Adrenal gland (tissue), 12 donors: Measurements from ENCODE around the gene NPHP3. TPM values are rescaled to one million over a fixed set of nuclear protein-coding genes. Genes with fewer than 3 reads are reported as not detected.
"Not testable (repeated sequence)": the region's sequence is repeated elsewhere in the genome, so short reads cannot be mapped to it uniquely, and the experiment has no call there.

ENCODE experiments used
- DNase-seq, 7 donors: peaks; one replicate each; pipeline ENCODE4 v3.0.0-alpha.2; 2019 to 2020
- H3K27ac ChIP-seq, 5 donors: fragments of 200-600 bp; sonication (generic) in 4 of 5; 1 replicate in 3 of 5; 2 replicates in 2 of 5; pipeline versions ENCODE4 v1.5.1 to v1.8.0; 2016 to 2020; ENCODE audit warnings: mild to moderate bottlenecking in 1 of 5
- H3K27me3 ChIP-seq: fragments of 200-600 bp; 2 replicates; pipeline ENCODE4 v1.8.0; 2021
- H3K36me3 ChIP-seq, 2 donors: fragments of 200-600 bp; replicated peaks in 1 of 2; 1 replicate in 1 of 2; 2 replicates in 1 of 2; pipeline versions ENCODE4 v1.5.1 to v1.8.0; 2018 to 2022
- H3K4me1 ChIP-seq, 2 donors: fragments of 200-600 bp; replicated peaks in 1 of 2; 1 replicate in 1 of 2; 2 replicates in 1 of 2; pipeline versions ENCODE4 v1.5.1 to v1.8.0; 2018 to 2021
- H3K4me3 ChIP-seq, 4 donors: fragments of 200-600 bp; sonication (generic) in 3 of 4; one replicate each; pipeline ENCODE4 v1.5.1; 2016 to 2018
- H3K9me3 ChIP-seq, 3 donors: fragments of 200-600 bp; sonication (generic) in 1 of 3; replicated peaks in 1 of 3; 1 replicate in 2 of 3; 2 replicates in 1 of 3; pipeline versions ENCODE4 v1.5.1 to v1.8.0; 2016 to 2021
- CTCF ChIP-seq, 6 experiments: fragments of 450-650 bp in 4 of 6; fragments of 200-600 bp in 2 of 6; sonication (generic) in 1 of 6; IDR thresholded peaks; 1 replicate in 5 of 6; 2 replicates in 1 of 6; pipeline versions ENCODE4 v1.5.1 to v1.8.0; 2016 to 2021; ENCODE audit warnings: antibody characterized with exemption in 6 of 6, mild to moderate bottlenecking in 2 of 6, moderate library complexity in 1 of 6
- POLR2A ChIP-seq, 2 donors: fragments of 450-650 bp; IDR thresholded peaks; one replicate each; pipeline ENCODE4 v1.6.1; 2017; ENCODE audit warnings: antibody characterized with exemption in 2 of 2, mild to moderate bottlenecking in 2 of 2, moderate library complexity in 1 of 2
- WGBS, 4 donors: extraction: QIAGEN DNeasy Blood & Tissue Kit in 2 of 4; methylation state at CpG; one replicate each; pipeline versions ENCODE4 v1.1.5 to v1.1.7; 2013 to 2017; 5-methylcytosine and 5-hydroxymethylcytosine counted together
- intact Hi-C, 2 donors: fragments of 100-400 bp; cut with DNase I; formaldehyde crosslinking; loops; one replicate each; pipeline versions ENCODE4 v1.14.1 to v1.15.0; 2022 to 2023
- polyA plus RNA-seq, 3 donors: library from polyadenylated mRNA; stranded (reverse); fragments of 200-250 nt in 2 of 3; fragments of 350-450 nt in 1 of 3; fragmentation: Illumina TruSeq in 1 of 3; extraction: RNeasy Lipid Tissue Mini Kit (QIAGEN cat#74804) in 1 of 3; gene quantifications; one replicate each; pipeline ENCODE4 v1.2.3, GENCODE V29; 2013 to 2014
- total RNA-seq, 9 donors: library from RNA; depleted of rRNA in 4 of 9; stranded (reverse); fragments of >200 nt in 4 of 9; fragments of 120-200 nt in 1 of 9; fragmentation: NEBNext Ultra II Directional in 1 of 9; extraction: Animal tissue kit (Norgen Biotek cat#: 25700) in 1 of 9; gene quantifications; one replicate each; pipeline versions ENCODE4 v1.1.0 to v1.2.4, GENCODE V29; 2013 to 2023
- donor health status: healthy with polysubstance abuse.
- donor health status: Bipolar disorder and iron deficiency.
- donor health status: DM: yes; HTN: yes; CAD: no.
- donor health status: DM: no; HTN: no; CAD: no.
- donor health status: DM: no; HTN: no; CAD: no.
- donor health status: DM: yes; HTN: yes; CAD: no.

NPHP3 gene
- total and polyA plus RNA-seq, 12 donors, result 10.3 to 78.0 (median 28.1) TPM

- H3K36me3 ChIP-seq, result no peaks in the 10 kb centered on the region
- DNase-seq, result no peak
- H3K9me3 ChIP-seq, result no peaks in the 10 kb centered on the region
- H3K27me3 ChIP-seq, result peaks cover 5% of the 10 kb centered on the region
- H3K27ac ChIP-seq, result no peak overlapping the region
- no peaks in the 10 kb centered on the region for H3K4me1 ChIP-seq
- TF ChIP-seq POLR2A (IDR thresholded peaks at IDR 0.05) (no peak), CTCF (IDR thresholded peaks at IDR 0.05) (no peak)
- H3K4me3 ChIP-seq, result no peak overlapping the region
- intact Hi-C loops, result no loop called here
Observed at GRCh38 chr3:132753946-132754345, 31.7 kb upstream of the NPHP3 start.

- no peak for DNase-seq
- 60 to 73% (median 66%) methylated on average over 1 of the region's 1 CpG for WGBS, 4 donors
- H3K4me1 ChIP-seq, result no peaks in the 10 kb centered on the region
- H3K27me3 ChIP-seq, result no peaks in the 10 kb centered on the region
- no peak overlapping the region for H3K27ac ChIP-seq
- no peaks in the 10 kb centered on the region for H3K9me3 ChIP-seq
- TF ChIP-seq POLR2A (IDR thresholded peaks at IDR 0.05) (no peak), CTCF (IDR thresholded peaks at IDR 0.05) (no peak)
- H3K4me3 ChIP-seq, result no peak overlapping the region
- no peaks in the 10 kb centered on the region for H3K36me3 ChIP-seq
- intact Hi-C loops, result no loop called here
Observed at GRCh38 chr3:132749786-132750185, 27.6 kb upstream of the NPHP3 start.

- H3K9me3 ChIP-seq, DNase-seq, H3K27ac ChIP-seq, H3K4me3 ChIP-seq, H3K36me3 ChIP-seq, intact Hi-C loops, H3K27me3 ChIP-seq, H3K4me1 ChIP-seq: not testable (repeated sequence)
- WGBS, 4 donors, result 75 to 92% (median 86%) methylated on average over 8 to 9 of the region's 9 CpGs
Observed at GRCh38 chr3:132746720-132747119, 24.5 kb upstream of the NPHP3 start.

- 88 to 100% (median 94%) methylated on average over 1 of the region's 1 CpG for WGBS, 4 donors
- DNase-seq, result no peak
- intact Hi-C loops, result loop anchor here (10.0 kb wide), 3 partner anchors 296 to 1186 kb away; partner anchors contain the start of gene TMEM108 (in 1 of the 2)
- no peak for TF ChIP-seq CTCF (IDR thresholded peaks at IDR 0.05)
- no peak for TF ChIP-seq POLR2A (IDR thresholded peaks at IDR 0.05)
- Histone ChIP-seq H3K4me1 (no peaks in the 10 kb centered on the region), H3K36me3 (no peaks in the 10 kb centered on the region), H3K4me3 (no peak overlapping the region), H3K9me3 (no peaks in the 10 kb centered on the region), H3K27ac (no peak overlapping the region), H3K27me3 (no peaks in the 10 kb centered on the region)
Observed at GRCh38 chr3:132738314-132738713, 16.1 kb upstream of the NPHP3 start.

GRCh38 chr3:132735589-132735988 is 13.4 kb upstream of the NPHP3 start:
- H3K36me3 ChIP-seq, result no peaks in the 10 kb centered on the region
- no peaks in the 10 kb centered on the region for H3K27me3 ChIP-seq
- no peak overlapping the region for H3K27ac ChIP-seq
- intact Hi-C loops, result loop anchor here (10.0 kb wide), 3 partner anchors 299 to 1189 kb away; partner anchors contain the start of gene TMEM108 (in 1 of the 2)
- H3K4me1 ChIP-seq, result no peaks in the 10 kb centered on the region
- no peaks in the 10 kb centered on the region for H3K9me3 ChIP-seq
- no peak overlapping the region for H3K4me3 ChIP-seq
- no peak for TF ChIP-seq POLR2A (IDR thresholded peaks at IDR 0.05)
- no peak for TF ChIP-seq CTCF (IDR thresholded peaks at IDR 0.05)
- DNase-seq, result no peak
